Fibroblast of lung (primary cell): ENCODE data around the gene C1orf210.

Experiments
- EZH2 ChIP-seq: IDR thresholded peaks from 2 replicates; pipeline ENCODE4 v1.5.1; 2012; ENCODE audit warnings: low read length, control low read depth, mild to moderate bottlenecking; ENCODE audit errors: missing control alignments
- TF ChIP-seq, protein P1 (sequence below), 2 donors: IDR thresholded peaks in 1 of 2; conservative IDR thresholded peaks in 1 of 2; 1 replicate in 1 of 2; 2 replicates in 1 of 2; pipeline ENCODE4 v1.5.1; 2011 to 2012; ENCODE audit warnings: low read length in 2 of 2, control low read depth in 1 of 2, inconsistent platforms in 1 of 2, low read depth in 1 of 2, mild to moderate bottlenecking in 1 of 2

GRCh38 chr1:43279666-43280065 lies 5.7 kb downstream of the C1orf210 start:
- TF ChIP-seq, protein P1, sequence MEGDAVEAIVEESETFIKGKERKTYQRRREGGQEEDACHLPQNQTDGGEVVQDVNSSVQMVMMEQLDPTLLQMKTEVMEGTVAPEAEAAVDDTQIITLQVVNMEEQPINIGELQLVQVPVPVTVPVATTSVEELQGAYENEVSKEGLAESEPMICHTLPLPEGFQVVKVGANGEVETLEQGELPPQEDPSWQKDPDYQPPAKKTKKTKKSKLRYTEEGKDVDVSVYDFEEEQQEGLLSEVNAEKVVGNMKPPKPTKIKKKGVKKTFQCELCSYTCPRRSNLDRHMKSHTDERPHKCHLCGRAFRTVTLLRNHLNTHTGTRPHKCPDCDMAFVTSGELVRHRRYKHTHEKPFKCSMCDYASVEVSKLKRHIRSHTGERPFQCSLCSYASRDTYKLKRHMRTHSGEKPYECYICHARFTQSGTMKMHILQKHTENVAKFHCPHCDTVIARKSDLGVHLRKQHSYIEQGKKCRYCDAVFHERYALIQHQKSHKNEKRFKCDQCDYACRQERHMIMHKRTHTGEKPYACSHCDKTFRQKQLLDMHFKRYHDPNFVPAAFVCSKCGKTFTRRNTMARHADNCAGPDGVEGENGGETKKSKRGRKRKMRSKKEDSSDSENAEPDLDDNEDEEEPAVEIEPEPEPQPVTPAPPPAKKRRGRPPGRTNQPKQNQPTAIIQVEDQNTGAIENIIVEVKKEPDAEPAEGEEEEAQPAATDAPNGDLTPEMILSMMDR (conservative IDR thresholded peaks at IDR 0.05 in 1 of 2, IDR thresholded peaks at IDR 0.05 in 1 of 2; ENCODE audit: low read depth in 1 of 2, low read length in 2 of 2): no peak
- no peak for TF ChIP-seq EZH2
